ENCODE data around the gene TARS3. TPM values are rescaled to one million over a fixed set of nuclear protein-coding genes. Genes with fewer than 3 reads are reported as not detected.
A peak's percentile ranks its signal among the peaks of the same experiment; 100 is the strongest.
"Not testable (repeated sequence)": the region's sequence is repeated elsewhere in the genome, so short reads cannot be mapped to it uniquely, and the experiment has no call there.

The TARS3 gene
- 10 to 100 TPM in 2 of 4 donors, 1 to 10 TPM in 2; 6.2 to 11.3 (median 9.6) TPM for total RNA-seq

DNA sequence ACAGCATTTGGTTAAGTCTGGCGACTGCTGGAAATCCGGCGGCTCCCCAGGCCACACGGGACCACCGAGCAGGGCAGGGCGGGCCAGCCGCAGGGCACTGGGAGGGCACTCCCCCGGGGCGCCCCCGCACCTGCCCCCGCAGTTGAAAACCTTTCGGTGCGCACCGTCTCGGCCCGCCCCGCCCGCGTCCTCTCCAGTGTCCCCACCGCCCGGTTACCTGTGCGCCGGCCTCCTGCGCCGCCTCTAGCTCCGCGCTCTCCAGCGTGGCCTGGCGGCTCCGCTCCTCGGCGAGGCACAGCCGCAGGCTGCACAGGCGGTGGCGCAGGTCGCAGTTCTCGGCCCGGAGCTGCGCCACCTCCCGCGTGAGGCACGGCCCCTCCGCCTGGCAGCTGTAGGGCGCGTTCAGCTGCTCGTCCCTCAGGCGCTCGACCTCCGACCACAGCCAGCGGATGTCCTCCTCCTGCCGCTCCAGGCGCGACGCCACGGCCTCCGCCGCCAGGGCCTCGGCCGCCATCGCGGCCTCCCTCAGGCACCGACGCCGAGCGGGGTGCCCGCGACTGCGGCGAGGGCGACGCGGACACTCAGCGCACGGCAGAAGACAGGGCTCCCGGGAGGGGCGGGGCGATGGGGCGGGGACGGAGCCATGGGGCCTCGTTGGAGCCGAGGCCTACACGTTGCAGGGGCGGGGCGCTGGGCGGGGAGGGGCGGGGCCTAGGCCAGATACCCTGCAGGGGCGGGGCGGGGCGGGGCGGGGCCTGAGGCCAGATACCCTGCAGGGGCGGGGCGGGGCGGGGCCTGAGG lies at the start of gene TARS3:
Gene TARS3, minus strand, starts transcription at position 600 of the 801 bp plus-strand sequence. Its CDS starts 86 bp downstream, at position 514.
- WGBS, 2 donors = 0 to 1% methylated on average over 40 to 64 of the region's 93 CpGs
- TF ChIP-seq, protein P1, sequence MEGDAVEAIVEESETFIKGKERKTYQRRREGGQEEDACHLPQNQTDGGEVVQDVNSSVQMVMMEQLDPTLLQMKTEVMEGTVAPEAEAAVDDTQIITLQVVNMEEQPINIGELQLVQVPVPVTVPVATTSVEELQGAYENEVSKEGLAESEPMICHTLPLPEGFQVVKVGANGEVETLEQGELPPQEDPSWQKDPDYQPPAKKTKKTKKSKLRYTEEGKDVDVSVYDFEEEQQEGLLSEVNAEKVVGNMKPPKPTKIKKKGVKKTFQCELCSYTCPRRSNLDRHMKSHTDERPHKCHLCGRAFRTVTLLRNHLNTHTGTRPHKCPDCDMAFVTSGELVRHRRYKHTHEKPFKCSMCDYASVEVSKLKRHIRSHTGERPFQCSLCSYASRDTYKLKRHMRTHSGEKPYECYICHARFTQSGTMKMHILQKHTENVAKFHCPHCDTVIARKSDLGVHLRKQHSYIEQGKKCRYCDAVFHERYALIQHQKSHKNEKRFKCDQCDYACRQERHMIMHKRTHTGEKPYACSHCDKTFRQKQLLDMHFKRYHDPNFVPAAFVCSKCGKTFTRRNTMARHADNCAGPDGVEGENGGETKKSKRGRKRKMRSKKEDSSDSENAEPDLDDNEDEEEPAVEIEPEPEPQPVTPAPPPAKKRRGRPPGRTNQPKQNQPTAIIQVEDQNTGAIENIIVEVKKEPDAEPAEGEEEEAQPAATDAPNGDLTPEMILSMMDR (IDR thresholded peaks at IDR 0.05) = no peak
- TF ChIP-seq POLR2A (IDR thresholded peaks at IDR 0.05) = no peak
- intact Hi-C loops (cut with DNase I; ENCODE audit: low total_unique reads) = no loop called here
- H3K4me3 ChIP-seq (ENCODE audit: low read depth, poor library complexity, severe bottlenecking) = peak within 1 kb of the TSS; percentile 49
- peak; percentile 93 to 99 for DNase-seq (ENCODE audit: low spot score in 2 of 2)

DNA sequence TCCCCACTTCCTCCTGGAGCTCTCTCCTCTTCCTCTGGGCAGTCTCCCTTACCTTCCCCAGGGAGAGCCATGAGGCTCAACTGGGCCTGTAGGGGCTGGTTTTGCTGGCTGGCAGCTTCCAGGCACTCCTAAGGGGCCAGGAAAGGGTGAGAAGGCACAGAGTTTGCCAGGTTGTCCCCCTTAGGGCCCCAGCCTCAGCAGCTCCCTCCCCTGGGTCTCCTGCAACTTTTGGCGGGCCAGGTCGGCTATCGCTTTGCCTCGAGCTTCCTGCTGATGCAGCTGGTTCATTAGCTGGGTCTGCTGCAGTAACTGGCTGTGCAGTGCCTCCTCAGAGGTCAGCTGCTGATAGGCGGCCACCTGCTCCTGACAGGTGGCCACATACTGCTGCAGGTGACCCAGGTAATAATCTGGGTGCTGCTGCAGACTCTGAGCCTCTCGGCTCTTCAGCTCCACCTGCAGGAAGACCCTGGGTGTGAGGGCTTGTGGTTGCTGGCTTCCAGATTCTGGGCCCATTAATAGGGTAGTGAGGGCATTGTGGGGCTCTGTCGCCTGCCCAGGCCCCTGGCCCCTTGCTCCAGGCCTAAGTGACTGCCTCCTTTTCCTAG lies 49.3 kb upstream of the TARS3 start:
- H3K4me3 ChIP-seq (ENCODE audit: low read depth, poor library complexity, severe bottlenecking) = no peak overlapping the region
- intact Hi-C loops (cut with DNase I; ENCODE audit: low total_unique reads) = no loop called here
- TF ChIP-seq, protein P1 (IDR thresholded peaks at IDR 0.05) = no peak
- no peak for TF ChIP-seq POLR2A (IDR thresholded peaks at IDR 0.05)
- 55 to 68% methylated on average over 7 of the region's 7 CpGs for WGBS, 2 donors
- DNase-seq (ENCODE audit: low spot score in 2 of 2) = peak in 1 of 2 donors; percentile 68

DNA sequence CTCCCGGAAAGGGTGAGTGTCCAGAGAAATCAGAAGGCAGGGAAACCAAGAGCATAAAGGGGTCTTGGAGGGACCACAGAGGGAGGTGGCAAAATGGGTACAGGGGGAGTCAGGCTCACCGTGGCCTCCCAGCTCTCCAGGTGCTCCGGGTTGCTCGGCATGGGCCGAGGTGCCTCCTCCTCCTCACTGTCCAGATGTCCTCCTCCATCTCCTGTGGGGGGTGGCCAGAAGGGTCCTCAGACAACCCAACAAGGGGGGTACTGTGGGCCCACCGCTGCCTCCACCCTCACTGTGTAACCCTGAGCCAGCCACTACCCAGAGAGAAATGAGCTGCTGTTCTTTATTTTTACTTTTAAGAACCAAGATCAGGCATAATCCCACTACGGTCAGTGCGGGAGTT lies 48.6 kb upstream of the TARS3 start:
- TF ChIP-seq, protein P1 (IDR thresholded peaks at IDR 0.05) = no peak
- TF ChIP-seq POLR2A (IDR thresholded peaks at IDR 0.05) = no peak
- no peak overlapping the region for H3K4me3 ChIP-seq (ENCODE audit: low read depth, poor library complexity, severe bottlenecking)
- intact Hi-C loops (cut with DNase I; ENCODE audit: low total_unique reads) = no loop called here
- DNase-seq (ENCODE audit: low spot score in 2 of 2) = peak in 1 of 2 donors; percentile 73
- WGBS, 2 donors = 90 to 93% methylated on average over 8 of the region's 8 CpGs

DNA sequence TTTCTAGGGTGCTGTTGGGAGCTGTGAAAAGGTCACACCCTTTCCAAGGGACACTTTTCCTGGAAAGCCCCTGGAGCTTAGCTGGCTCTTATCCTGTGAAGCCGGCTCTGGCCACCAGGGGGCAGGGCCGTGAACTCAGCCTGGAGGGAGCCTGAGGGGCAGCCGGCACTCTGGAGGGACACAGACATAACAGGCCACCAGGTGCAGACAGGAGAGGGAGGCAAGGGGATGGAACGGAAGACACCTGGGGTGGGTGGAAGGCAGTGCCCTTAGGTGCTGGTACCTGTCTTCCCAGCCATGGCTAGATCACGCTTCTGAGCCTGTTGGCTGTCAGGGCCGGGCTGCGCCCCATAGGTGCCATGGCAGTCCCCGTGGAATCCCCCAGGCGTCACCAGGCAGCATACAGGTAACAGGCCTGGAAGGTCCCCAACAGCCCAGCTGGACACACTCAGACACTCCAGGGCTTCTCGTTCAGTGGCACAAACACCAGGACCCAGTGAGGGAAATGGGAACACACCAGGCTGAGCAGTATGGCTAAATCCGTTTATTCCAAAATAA lies 42.9 kb upstream of the TARS3 start:
- peak in 1 of 2 donors; percentile 77 for DNase-seq (ENCODE audit: low spot score in 2 of 2)
- H3K4me3 ChIP-seq (ENCODE audit: low read depth, poor library complexity, severe bottlenecking); intact Hi-C loops (cut with DNase I; ENCODE audit: low total_unique reads): not testable (repeated sequence)
- WGBS, 2 donors = 86 to 87% methylated on average over 2 to 7 of the region's 11 CpGs

DNA sequence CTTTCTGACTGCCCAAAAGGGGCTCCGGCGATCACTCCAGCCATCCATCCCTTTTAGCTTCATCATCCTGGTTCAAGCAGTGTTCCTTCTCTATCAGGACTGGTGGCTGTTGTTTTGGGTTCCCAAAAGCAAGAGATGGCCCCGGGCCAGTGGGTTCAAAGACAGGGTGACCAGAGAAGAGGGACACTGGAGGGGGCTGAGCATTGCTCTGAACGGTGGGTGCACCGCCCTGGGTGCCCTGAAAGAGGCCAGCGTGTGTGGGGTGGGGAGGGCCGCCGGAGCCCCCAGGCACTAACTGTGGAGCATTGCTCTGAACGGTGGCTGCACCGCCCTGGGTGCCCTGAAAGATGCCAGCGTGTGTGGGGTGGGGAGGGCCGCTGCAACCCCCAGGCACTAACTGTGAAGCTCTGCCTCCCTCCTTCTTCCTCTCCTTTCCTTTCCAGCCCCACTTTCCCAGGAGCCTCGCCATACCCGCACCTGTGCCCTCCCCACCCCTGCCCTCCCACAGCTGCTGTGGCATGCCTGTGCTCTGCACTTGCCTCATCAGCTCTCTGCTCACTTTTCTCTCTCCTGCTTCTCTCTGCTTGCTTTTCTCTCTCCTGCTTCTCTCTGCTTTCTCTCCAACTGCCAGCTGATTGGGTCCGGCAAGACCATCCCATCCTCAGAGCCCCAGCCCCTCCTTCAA lies 41.6 kb upstream of the TARS3 start:
- WGBS, 2 donors = 84 to 92% methylated on average over 13 to 15 of the region's 15 CpGs
- intact Hi-C loops (cut with DNase I; ENCODE audit: low total_unique reads) = no loop called here
- H3K4me3 ChIP-seq (ENCODE audit: low read depth, poor library complexity, severe bottlenecking) = no peak overlapping the region
- DNase-seq (ENCODE audit: low spot score in 2 of 2) = peak in 1 of 2 donors; percentile 34
- no peak for TF ChIP-seq POLR2A (IDR thresholded peaks at IDR 0.05)
- TF ChIP-seq, protein P1 (IDR thresholded peaks at IDR 0.05) = no peak

DNA sequence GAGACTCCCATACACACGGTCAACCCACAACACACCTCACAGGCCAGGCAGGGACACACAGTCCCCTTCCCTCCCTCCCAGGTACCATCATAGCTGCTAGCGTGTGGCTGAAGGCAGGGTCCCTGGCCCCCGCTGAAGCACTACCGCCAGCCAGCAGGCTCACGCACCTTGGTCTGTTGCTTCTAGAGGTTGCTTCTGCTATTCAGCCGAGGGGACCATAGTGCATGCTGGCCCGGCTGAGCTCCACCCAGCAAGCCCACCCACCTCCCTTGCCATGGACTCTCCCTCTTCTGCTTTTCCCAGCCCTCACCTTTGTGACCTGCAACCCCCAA lies 41.0 kb upstream of the TARS3 start:
- WGBS, 2 donors = 93 to 94% methylated on average over 7 of the region's 7 CpGs

DNA sequence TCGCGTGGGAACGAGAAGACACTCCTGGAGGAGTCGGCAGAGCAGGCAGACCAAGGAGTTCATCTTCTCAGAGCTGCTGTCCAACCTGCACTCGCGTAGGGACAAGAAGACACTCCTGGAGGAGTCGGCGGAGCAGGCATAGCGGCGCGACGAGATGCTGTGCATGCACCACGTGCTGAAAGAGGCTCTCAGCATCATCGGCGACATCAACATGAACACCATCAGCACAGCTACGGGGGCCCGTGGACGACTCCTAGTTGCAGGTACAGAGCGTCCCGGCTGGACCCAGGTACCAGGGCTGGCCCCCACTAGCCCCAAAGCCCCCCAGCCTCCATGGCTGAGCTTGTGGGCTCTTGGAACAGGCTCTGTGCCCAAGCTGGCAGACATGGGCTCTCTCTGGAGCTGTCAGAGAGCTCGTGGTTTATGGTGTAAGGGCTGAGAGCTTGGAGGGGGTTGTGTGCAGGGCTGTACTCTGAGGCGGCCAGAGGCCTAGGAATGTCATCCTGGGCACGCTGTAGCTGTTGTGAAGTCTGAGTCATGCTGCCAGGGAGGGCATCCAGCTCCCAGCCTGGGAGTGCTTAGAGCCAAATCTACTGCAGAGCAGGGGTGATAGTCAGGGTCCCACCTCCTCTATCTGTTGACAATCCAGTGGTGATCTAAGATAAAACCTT lies 40.5 kb upstream of the TARS3 start:
- intact Hi-C loops (cut with DNase I; ENCODE audit: low total_unique reads); H3K4me3 ChIP-seq (ENCODE audit: low read depth, poor library complexity, severe bottlenecking): not testable (repeated sequence)
- WGBS, 2 donors = 91 to 92% methylated on average over 16 to 20 of the region's 23 CpGs
- DNase-seq (ENCODE audit: low spot score in 2 of 2) = peak in 1 of 2 donors; percentile 63

More for the DNA sequence above, 41.0 kb upstream of the TARS3 start:
- H3K4me3 ChIP-seq (ENCODE audit: low read depth, poor library complexity, severe bottlenecking); DNase-seq (ENCODE audit: low spot score in 2 of 2); intact Hi-C loops (cut with DNase I; ENCODE audit: low total_unique reads): not testable (repeated sequence)

DNA sequence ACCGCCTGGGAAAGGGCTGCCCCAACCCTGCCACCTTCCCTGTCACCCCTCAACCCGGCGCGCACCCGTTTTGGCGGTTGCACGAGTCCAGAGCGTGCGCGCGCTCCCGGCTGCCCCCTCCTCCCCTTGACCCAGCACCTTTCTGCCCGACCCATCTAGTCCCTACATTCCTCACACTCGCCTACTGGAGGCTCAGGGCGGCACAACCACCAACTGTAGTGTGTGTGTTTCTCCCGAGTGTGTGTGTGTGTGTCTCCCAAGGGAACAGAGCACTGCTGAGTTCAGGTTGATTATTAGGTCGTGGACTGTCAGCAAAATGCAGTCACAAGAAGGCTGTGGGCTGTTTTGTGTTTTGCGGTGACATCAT lies 22.4 kb upstream of the TARS3 start:
- intact Hi-C loops (cut with DNase I; ENCODE audit: low total_unique reads); DNase-seq (ENCODE audit: low spot score in 2 of 2); H3K4me3 ChIP-seq (ENCODE audit: low read depth, poor library complexity, severe bottlenecking): not testable (repeated sequence)
- WGBS, 2 donors = no CpG with 5 or more reads among the region's 18 CpGs

DNA sequence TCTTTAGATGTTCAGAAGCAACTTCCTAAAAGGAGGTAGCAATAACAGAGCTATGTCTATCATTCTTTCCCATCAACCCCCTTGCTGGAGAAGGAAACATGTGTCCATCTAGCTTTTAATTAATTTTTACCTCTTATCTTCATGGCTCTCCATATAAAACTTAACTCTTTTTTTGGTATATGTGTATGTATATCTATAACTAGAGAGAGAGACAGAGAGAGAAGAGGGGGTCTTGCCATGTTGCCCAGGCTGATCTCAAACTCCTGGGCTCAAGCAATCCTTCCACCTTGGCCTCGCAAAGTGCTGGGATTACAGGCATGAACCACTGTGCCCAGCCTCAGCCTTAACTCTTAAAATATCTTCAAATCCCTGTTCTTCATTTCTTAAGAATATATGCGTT lies 10.6 kb upstream of the TARS3 start:
- intact Hi-C loops (cut with DNase I; ENCODE audit: low total_unique reads); H3K4me3 ChIP-seq (ENCODE audit: low read depth, poor library complexity, severe bottlenecking); DNase-seq (ENCODE audit: low spot score in 2 of 2): not testable (repeated sequence)
- WGBS, 2 donors = 95 to 100% methylated on average over 2 of the region's 2 CpGs
